Medulla oblongata (tissue), 1 donor: ENCODE results near the gene EFNA5.

Experiments
- DNase-seq: peaks from one replicate; pipeline ENCODE4 v3.0.0-alpha.2; 2015; ENCODE audit errors: extremely low spot score

Gene EFNA5

DNA sequence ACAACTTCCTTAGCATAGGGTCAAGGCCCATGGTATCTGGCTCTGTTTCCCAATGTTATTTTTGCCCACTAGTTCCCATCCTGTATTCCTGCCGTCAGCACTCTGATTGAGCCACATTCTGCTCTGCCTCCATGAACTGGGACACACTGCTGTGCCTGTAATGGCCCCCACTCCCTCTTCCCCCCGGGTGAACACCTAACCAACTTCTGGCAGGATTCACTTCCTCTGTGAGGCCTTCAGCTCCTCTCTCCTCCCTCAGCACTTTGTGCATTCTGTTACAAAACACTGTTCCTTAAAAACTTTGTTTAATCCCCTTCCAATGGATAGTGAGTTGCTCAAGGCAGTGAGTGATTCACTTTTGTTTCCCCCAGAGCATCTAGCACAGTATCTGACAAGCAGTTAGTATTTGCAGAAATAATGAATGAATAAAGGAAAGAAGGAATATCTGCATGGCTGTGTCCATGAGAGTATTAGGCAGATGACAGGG, 183.6 kb downstream of the EFNA5 start:
- no peak for DNase-seq

DNA sequence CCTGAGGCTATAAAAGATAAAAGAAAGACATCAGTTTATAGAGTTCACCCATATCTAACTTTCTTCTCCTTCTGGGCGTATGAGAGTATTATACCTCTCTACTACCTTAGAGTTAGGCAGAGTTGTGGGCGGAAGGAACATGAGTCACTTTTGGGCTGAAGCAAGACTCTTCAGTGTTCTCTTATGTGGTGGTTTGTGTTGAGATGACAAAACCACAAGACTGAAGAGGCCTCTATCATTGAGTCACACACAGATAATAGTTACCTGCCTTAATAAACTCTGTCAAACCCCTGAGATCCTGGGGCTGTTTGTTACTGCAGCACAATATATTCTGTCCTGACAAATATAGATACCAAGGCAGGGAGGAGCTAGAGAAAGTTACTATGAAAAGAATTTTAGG, 184.2 kb downstream of the EFNA5 start:
- DNase-seq, result no peak

DNA sequence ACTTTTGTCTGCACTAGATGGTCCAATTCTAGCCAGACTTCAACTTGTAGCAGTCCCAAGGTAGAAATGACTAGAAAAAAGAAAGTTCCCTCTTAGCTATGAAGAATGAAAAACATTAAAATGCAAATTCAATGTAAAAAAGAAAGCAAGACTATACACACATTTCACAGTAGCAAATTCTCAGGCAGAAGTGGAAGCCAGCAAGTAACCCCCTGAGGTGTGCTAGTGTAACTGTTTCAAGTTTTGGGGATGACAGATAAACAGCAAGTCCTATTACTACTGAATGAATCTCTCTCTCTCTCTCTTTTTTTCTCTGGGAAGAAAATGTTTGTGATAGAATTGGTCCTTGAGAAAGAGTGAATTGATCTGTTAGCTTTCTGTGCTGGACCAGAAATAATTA, 185.6 kb downstream of the EFNA5 start:
- no peak for DNase-seq

DNA sequence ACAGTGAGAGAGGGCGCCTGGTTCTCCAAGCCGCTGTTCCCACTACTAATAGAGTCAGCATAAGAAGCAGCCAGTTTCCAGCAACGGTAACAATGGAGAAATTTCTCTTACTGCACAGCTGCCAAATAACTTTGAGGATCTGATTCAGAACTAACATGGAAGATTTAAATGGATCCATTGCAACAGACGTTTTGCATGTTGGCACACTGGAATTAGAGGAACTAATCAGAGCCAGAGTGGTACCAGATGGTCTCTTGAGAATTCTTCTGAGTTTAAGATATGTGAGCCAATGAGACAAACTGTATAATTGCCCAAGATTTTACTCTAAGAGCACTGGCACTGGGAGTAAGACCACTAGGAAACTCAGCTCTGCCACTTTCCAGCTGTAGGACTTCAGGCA, 186.5 kb downstream of the EFNA5 start:
- no peak for DNase-seq

DNA sequence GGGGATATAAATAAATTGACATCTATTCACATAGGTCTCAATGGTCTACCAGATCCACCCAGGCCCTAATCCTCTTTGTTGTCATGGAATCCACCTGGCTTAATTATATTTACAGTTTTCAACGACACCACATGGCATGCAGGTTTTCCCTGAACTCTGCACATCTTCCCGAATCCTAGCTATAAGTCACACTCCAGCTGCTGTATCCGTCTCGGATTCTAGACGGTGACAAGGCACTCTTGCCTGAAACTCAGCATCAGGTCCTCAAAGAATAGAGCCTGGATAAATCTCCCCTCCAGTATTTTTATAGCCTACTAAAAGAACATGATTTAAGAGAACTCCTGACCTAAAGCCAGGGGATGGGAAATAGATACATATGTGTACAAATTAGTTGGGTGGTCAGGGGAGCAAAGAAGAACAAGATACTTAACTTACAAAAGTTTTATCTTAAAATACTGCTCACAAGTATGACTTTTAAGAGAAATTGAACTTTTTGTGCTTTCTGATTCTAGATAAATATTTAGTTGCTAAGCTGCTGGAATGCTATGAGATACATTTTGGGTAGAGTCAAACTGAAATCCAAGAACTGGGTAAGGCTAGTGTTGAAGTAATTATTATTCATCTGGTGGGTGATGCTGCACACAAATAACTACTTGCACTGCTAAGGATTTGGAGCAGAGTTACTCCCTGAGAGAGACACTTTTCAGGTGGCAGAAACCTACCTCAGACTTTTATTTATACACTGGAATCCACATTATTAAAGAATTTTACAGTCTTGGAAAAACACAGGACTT, 187.3 kb downstream of the EFNA5 start:
- no peak for DNase-seq

DNA sequence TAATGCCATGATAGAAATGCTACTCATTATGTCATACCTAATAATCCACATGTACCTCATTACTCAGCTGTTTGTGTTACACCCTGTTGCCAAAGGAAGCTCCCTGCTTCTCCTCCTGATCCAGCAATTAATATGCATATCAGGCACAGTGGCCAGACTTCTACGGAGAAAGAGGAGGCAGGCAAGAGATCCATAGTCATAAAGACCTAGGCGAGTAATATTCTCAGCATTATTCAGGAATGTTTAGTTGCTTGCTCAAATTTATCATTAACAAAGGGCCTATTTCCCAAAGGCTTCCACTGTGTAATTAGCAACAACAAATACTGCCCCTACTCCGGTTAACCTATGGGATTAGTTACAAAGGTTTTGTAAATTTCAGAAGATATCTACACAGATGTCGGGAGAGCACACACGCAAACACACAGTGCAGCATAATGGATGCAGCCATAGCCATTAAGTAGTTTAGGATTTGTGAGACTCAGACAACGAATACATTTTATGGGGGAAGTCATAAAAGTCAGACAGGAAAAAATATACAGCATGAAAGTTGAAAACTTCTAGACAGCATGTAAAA, 192.6 kb downstream of the EFNA5 start:
- DNase-seq, result no peak

DNA sequence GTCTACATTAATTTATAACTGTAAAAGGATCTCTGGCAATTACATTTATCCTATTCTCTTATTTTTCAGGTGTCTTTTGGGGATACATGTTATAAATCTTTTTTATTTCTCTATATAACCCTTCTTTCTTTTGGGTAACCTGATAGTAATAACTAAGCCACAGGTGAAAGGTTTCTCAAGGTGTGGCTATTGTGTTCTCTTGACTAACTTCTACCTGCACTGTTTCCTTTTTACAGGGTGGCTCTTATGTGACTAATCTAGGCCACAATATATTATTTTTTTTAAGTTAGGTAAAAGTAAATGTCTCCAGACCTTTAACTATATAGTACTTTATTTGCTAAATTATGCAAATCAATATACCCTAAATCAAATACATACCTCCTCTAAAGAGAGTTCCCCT, 193.2 kb downstream of the EFNA5 start:
- no peak for DNase-seq

DNA sequence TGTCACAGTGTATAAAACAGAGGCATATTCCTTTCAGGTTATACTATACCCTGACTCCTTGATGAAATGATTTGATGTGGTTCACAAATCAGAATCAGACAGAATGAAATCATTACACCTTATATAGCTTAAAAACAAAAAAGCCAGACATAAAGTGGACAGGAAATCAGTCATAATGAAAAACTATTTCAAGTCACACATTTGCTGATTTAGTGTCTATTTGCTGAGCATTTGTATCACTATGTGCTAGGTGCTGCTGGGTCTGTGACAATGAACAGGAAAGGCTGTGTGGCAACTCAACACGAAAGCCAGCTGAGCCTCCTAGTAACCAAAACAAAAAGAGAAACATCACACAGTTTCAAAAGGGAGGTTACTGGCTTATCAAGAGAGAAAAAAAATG, 194.0 kb downstream of the EFNA5 start:
- DNase-seq, result no peak

DNA sequence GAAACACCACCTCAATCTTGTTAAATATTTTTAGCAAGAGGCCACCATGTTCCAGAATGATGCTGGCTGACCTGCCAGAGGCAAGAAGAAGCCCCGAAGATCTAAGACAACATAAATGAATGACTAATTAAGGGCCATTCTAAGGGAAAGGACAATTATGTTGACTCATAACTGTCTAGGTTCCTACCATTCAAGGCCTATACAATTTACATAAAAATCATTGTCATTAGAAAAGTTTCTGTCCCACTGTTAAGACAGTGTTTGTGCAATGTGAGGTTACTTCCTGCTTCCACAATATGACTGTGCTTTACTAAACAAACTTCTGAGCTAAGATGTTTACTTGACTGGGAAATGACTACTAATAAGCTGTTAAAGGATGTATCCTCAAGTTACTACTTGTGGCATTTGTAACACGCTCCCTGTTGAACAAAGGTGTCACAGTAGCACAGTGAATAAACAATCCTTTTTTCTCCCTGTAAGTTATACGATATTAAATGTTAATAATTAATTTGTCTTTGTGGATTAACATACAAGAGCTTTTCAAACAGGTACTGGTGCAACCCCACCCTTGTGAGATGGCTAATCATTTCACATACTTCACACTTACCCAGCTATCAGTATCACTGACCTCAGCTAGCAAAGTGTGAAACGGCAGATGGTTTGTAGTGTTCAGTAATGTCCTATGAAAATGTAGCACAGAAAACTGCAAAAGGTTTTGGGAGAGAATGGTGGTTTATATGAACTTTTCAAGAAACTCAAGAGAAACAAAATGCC, 195.8 kb downstream of the EFNA5 start:
- no peak for DNase-seq

DNA sequence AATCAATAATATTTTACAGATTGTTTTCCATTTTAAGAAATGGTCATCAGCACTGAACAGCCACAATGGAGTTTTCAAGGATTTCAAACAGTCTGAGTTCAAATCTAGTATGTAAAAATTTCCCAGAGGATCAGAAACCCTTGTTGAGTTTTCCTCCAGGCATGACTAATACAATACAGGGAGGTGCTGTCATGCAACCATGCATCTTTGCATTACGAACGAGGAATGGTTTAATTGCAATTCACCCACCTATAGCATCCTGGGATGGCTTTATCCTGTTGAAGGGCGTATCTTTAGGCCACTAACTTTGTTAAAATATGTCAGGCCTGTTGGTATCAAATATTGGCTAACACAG, 196.4 kb downstream of the EFNA5 start:
- no peak for DNase-seq

DNA sequence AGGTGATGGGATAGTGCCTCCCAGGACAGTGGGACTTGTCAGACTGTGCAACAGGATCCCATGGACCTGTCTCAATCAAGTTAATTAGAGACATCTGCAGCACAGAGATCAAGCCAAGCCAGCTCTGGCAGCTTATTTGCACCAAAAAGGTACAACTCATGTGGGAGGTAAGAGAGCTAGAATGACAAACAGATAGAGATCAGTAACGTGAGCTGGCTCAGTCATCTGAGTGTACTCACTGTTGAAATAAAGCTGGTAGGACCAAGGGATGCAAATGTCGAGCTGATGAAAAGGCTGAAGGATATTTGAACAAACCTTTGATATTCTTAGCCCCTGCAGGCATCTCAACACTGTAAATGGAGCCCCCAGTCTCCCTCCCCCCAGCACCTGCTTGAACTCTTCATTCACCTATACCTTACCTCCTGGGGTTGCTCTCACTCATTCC, 198.1 kb downstream of the EFNA5 start:
- no peak for DNase-seq

DNA sequence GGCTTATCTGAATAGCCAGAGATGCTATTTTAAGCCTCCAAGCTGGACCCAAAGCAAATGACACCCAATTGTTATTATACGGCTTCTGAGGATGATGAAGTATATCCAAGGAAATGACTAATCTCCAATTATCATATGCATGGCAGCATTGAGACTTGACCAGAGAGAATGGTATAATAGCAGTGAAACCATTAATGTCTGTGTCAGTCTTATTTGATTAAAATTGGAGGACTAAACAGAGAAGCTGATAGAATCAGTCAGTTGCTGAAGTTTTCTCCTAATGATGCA, 200.5 kb downstream of the EFNA5 start:
- DNase-seq, result no peak

DNA sequence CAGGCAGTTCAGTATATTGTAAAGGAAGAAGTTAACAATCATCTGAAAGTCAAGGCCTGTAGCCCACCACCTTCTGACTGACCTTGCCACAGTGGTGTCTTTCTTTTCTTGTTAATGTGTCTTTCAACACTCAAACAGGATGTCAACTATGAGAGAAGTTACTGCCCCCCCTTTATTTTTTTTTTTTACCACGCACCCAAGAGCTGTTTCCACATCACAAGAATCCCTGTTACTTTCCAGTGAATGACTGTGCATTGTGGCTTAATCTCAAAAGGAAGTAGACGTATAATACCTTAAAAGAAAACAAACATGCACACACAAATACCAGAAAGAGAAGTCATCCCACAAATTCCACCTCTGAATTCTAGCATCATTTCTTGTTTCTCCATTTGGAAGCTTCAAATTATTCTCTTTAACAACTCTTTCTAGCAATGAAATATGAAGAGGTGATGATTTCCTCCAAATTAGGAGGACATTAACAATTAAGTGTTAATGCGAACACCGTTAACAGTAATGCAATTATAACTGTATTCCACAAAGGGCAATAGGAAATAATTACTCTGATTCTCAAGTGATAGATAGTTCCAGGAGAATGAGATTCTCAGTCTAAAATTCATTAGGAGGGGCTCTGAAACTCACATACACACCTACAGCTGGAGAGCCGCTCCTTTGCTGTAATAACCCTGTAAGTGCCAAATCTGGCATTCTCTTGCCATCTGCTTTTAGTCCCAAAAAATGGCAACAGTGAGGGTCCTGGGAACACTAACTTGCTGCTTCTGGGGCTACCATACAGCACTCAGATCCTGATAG, 201.0 kb downstream of the EFNA5 start:
- no peak for DNase-seq

DNA sequence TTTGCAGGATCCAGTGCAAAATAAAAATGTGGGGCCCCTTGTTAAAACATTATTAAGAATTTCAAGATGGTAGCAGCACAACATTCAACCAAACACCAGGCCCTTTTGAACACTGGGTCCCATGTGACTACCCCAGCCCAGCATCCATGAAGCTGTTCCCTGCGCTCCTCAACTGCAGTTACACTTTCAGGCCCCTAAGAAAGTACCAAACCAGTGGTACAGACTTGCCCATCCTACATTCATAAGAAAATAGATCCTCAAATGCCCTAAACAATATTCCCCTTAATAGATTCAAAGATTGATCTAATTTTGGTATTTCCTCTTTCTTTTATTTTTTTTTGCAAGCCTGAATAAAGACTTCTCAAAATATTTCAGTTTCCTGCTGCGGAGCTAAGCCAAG, 201.7 kb downstream of the EFNA5 start:
- no peak for DNase-seq

DNA sequence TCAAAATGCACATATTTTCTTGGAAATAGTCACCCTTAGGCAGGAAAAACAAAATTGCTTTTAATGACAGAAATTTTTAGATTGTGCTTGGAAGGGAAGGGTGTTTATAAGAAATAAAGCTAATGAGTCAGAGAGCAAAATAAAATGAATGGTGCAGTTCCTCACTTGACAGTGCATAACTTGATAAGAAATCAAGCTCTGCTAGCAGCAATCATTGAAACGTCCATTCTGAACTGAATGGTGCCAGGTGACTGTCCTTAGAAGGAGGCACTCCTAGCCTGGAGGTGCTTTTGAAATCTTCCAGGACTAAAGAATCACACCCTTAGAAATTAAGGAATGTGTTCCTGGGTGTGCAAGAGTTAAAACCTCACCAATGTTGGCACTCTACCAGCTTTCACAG, 202.5 kb downstream of the EFNA5 start:
- no peak for DNase-seq

DNA sequence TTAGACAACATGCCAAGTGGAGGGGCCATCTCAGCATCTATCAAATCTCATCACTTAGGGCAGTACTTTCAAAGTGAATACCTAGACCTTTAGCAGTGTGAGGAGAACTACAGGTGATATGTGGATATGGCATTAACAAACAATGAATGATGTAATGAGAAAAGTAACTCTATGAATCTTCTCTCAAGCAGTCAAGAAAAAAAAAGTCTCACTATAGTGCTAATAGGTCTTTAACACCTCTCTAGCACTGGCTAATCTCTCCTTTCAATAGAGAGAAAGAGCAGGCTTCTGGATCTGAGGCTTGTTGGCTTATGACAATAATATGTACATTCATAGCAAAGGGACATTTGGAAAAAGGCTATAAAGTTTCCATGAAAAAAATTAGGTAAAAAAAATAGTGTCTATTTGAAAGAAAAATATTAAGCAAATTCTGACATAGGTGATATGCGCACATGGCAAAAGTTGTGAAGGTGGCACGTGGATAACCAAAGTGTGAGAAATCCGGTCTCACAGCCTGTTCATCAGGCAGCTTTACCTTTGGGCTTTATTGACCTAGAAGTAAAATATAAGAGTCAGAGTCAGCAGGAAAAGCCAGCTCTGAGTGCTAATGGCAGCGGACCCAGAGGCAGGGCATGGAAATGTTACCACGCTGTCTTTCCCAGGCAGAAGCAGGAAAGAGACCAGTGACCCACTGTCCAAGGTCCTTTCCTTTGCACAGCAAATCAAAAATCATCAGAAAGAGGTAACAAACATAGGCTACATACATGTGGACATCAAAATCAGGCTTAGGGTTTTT, 203.4 kb downstream of the EFNA5 start:
- no peak for DNase-seq

DNA sequence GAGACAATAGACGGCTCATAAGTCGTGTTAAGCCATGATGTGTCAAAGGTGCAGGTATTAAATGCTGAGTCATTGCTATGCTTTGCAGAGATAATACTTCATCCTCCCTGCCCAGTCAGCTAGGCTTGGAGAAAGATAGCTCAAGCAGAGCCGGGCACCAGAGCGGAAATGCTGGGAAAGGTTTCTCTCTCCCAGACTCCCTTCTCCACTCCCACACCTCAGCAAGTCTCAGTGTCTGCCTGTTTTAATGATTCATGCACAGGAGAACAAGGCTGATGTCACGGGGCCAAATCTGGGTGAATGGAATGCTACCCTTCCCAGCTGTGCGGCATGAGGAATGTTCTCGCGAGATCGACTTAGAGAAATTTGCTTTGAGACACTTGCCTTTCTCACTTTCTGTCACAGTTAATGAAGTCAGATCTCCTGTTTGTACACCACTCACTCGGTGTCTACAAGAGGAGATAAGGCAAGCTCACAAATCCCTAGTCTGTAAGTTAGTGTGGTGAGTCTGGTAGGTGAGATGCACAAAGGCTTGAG, 204.4 kb downstream of the EFNA5 start:
- no peak for DNase-seq

DNA sequence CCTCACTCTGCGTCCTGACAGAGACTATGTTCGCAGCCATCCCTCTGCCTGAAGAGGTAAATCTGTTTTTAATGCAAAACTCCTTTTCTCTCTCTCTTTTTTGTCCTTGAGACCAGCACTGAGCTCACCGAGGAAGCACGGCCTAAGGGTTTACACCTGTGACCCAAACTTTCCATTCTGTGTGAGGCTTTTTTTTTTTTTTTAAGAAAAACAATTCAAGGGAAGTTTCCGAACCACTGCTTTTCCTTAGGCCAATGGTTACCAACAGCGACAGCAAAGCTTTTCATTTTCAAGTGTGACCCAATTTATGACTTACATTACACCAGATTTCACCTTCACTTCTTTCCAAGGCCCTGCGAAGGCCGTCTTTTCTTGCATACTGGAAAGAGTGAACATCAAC, 205.9 kb downstream of the EFNA5 start:
- DNase-seq, result no peak

DNA sequence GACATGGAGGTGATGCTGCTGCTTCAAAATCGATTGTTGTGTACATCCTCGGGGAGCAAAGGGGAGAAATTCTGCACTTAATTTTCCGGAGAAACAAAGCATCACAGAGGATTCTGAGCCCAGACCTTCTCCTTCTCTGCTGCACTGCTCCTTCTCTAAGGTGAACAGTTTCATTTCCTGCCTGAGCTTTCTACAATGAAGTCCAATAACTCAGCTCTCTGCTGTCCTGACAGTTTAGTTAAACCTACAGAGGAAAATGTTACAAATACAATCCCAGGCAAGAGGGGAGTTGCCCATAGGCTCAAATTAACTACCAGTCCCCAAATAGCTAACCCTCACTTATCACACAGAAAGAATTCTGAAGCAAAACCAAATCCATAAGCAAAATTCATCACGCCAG, 206.3 kb downstream of the EFNA5 start:
- DNase-seq, result no peak

DNA sequence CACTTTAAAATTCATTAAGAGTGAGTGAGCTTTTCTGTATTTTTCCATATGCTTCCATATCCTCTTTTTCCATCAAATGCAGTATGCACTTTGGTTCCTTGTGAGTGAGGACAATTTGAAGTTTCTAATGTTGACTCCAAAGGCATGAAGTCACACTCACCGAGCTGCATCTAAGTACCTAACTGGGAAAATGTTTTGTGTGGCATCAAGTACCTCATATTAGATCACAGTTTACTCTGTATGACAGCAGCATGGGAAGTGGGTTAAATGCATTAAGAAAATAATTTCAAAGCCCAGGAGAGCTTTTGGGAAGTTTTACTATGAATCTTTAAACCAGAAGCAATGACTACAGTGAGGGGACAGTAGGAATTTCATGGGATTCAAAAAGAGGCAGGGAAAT, 207.0 kb downstream of the EFNA5 start:
- DNase-seq, result no peak

DNA sequence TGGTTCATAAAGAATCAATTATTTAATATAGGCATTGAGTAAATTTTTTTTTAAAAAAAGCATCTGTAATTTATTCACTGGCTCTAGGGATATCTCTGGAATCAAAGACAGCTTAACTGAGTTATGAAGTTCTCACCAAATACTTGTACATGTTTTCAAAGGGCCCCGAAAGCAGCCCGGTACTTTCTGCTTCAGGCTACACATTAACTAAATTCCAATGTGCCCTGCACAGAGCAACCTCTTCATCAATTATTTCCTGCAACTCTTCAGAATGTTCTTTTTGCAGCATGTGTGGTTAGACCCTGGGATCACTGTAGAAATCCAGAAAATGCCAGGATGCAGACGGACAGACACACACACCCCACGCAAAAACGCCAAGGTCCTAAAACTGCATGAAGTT, 209.0 kb downstream of the EFNA5 start:
- no peak for DNase-seq
